Breast epithelium (tissue), 4 donors: ENCODE results near the gene RPL35A. TPM values are rescaled to one million over a fixed set of nuclear protein-coding genes. Genes with fewer than 3 reads are reported as not detected.

Experiments used
- DNase-seq, 2 donors: peaks; one replicate each; pipeline ENCODE4 v3.0.0-alpha.2; 2019; ENCODE audit warnings: low spot score in 2 of 2
- H3K27ac ChIP-seq, 2 donors: fragments of 200-600 bp; sonication (generic) in 1 of 2; one replicate each; pipeline ENCODE4 v1.5.1; 2016 to 2019; ENCODE audit warnings: mild to moderate bottlenecking in 1 of 2
- H3K27me3 ChIP-seq, 2 donors: fragments of 200-600 bp; sonication (generic) in 1 of 2; one replicate each; pipeline versions ENCODE4 v1.5.1 to v1.6.0; 2017 to 2019; ENCODE audit warnings: control low read depth in 1 of 2, mild to moderate bottlenecking in 1 of 2
- H3K36me3 ChIP-seq: fragments of 200-600 bp; one replicate; pipeline ENCODE4 v1.5.1; 2019
- H3K4me1 ChIP-seq, 2 donors: fragments of 200-600 bp; sonication (generic); one replicate each; pipeline ENCODE4 v1.5.1; 2016 to 2019; ENCODE audit warnings: control low read depth in 1 of 2
- H3K4me3 ChIP-seq, 3 donors: fragments of 200-600 bp; sonication (generic); 1 replicate in 2 of 3; 2 replicates in 1 of 3; pipeline ENCODE4 v1.5.1; 2016 to 2019; ENCODE audit warnings: mild to moderate bottlenecking in 3 of 3, moderate library complexity in 2 of 3
- H3K9me3 ChIP-seq, 2 donors: fragments of 200-600 bp; sonication (generic) in 1 of 2; one replicate each; pipeline ENCODE4 v1.5.1; 2016 to 2019; ENCODE audit warnings: control low read depth in 1 of 2
- POLR2A ChIP-seq: fragments of 450-650 bp; IDR thresholded peaks from one replicate; pipeline ENCODE4 v1.6.1; 2016; ENCODE audit warnings: antibody characterized with exemption, mild to moderate bottlenecking, moderate library complexity
- POLR2AphosphoS5 ChIP-seq, 3 donors: sonication (generic); formaldehyde crosslinking; IDR thresholded peaks; one replicate each; pipeline ENCODE4 v1.6.1; 2017; ENCODE audit warnings: antibody characterized with exemption in 3 of 3
- intact Hi-C: fragments of 100-400 bp; cut with DNase I; formaldehyde crosslinking; loops from one replicate; pipeline ENCODE4 v1.15.1; 2023; ENCODE audit warnings: low total_unique reads
- total RNA-seq, 3 donors: library from RNA; depleted of rRNA; stranded (reverse); fragments of >200 nt; gene quantifications; one replicate each; pipeline ENCODE4 v1.1.0, GENCODE V29; 2016
- TF ChIP-seq, protein P1 (sequence below), 3 donors: fragments of 450-650 bp; IDR thresholded peaks; one replicate each; pipeline ENCODE4 v1.5.1; 2016 to 2017; ENCODE audit warnings: antibody characterized with exemption in 3 of 3, mild to moderate bottlenecking in 3 of 3, moderate library complexity in 3 of 3

The RPL35A gene
- total RNA-seq, 3 donors from 2014 or later: 650 to 918 (median 888) TPM

DNA sequence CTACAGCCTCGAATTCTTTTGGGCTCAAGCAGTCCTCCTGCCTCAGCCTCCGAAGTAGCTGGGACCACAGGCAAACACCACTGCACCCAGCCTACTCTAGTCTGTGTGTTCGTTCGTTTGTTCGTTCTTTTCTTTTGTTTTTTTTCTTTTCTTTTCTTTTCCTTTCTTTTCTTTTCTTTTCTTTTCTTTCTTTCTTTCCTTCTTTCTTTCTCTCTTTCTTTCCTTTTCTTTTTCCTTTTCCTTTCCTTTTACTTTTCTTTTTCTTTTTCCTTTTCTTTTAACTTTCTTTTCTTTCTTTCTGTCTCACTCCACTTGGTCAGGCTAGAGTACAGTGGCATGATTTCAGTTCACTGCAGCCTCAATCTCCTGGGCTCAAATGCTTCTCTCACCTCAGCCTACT, 46.9 kb downstream of the RPL35A start:
- H3K9me3 ChIP-seq: no peaks in the 10 kb centered on the region
- H3K27me3 ChIP-seq: no peaks in the 10 kb centered on the region
- no peak for DNase-seq
- H3K4me1 ChIP-seq: no peaks in the 10 kb centered on the region
- H3K27ac ChIP-seq: no peak overlapping the region
- no peak overlapping the region for H3K4me3 ChIP-seq
- H3K36me3 ChIP-seq: no peaks in the 10 kb centered on the region
- TF ChIP-seq, protein P1, sequence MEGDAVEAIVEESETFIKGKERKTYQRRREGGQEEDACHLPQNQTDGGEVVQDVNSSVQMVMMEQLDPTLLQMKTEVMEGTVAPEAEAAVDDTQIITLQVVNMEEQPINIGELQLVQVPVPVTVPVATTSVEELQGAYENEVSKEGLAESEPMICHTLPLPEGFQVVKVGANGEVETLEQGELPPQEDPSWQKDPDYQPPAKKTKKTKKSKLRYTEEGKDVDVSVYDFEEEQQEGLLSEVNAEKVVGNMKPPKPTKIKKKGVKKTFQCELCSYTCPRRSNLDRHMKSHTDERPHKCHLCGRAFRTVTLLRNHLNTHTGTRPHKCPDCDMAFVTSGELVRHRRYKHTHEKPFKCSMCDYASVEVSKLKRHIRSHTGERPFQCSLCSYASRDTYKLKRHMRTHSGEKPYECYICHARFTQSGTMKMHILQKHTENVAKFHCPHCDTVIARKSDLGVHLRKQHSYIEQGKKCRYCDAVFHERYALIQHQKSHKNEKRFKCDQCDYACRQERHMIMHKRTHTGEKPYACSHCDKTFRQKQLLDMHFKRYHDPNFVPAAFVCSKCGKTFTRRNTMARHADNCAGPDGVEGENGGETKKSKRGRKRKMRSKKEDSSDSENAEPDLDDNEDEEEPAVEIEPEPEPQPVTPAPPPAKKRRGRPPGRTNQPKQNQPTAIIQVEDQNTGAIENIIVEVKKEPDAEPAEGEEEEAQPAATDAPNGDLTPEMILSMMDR (IDR thresholded peaks at IDR 0.05): no peak
- no peak for TF ChIP-seq POLR2AphosphoS5 (IDR thresholded peaks at IDR 0.05)
- TF ChIP-seq POLR2A: no peak
- intact Hi-C loops: no loop called here

DNA sequence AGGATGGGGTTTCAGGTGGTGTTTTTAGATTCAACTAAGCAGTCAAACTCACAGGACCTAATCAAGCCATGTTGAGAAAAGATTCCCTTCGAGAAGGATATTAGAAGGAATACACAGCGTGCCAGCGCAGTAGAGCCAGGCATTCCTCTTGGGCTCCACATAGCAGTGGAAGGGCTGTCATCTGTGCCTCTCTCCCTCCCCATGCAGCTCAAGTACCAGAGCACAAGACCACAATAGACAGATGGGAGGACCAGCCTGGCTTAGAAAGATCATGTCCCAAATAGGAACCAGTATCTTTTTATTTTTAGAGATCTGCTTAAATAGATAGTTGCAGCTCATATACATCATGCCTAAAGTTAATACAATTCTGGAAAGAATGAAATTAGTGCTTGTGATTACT, 47.9 kb downstream of the RPL35A start:
- no peaks in the 10 kb centered on the region for H3K9me3 ChIP-seq
- TF ChIP-seq, protein P1 (IDR thresholded peaks at IDR 0.05): no peak
- TF ChIP-seq POLR2AphosphoS5 (IDR thresholded peaks at IDR 0.05): no peak
- no peak for TF ChIP-seq POLR2A
- DNase-seq: no peak

More for the DNA sequence above, 47.9 kb downstream of the RPL35A start:
- Histone ChIP-seq H3K4me1 (no peaks in the 10 kb centered on the region), H3K36me3 (no peaks in the 10 kb centered on the region), H3K27ac (no peak overlapping the region), H3K4me3 (no peak overlapping the region), H3K27me3 (no peaks in the 10 kb centered on the region)
- intact Hi-C loops: no loop called here

Other genes starting within 250 kb of the RPL35A start
- gene RUBCN, start 213.3 kb upstream of the RPL35A start, total RNA-seq: 10 to 100 TPM; 26.3 to 36.4 (median 35.7) TPM
- 10 to 100 TPM; 56.5 to 61.6 (median 56.7) TPM for gene FYTTD1, start 200.3 kb upstream of the RPL35A start, total RNA-seq
- 10 to 100 TPM; 41.6 to 61.0 (median 49.8) TPM for gene LRCH3, start 158.9 kb upstream of the RPL35A start, total RNA-seq
- gene LMLN, start 10.0 kb downstream of the RPL35A start, total RNA-seq: 10 to 100 TPM in 1 of 3 donors, 1 to 10 TPM in 2; 3.9 to 12.0 (median 5.0) TPM